GM18520 (cell line): Measurements from ENCODE around the gene THAP7.
"Not testable (repeated sequence)": the region's sequence is repeated elsewhere in the genome, so short reads cannot be mapped to it uniquely, and the experiment has no call there.

Experiments used
- ATAC-seq: cut with Tn5 transposase; IDR thresholded peaks from one replicate; pipeline ENCODE4 v1.9.1; 2021; ENCODE audit not compliant: unreplicated experiment

Gene THAP7, protein sequence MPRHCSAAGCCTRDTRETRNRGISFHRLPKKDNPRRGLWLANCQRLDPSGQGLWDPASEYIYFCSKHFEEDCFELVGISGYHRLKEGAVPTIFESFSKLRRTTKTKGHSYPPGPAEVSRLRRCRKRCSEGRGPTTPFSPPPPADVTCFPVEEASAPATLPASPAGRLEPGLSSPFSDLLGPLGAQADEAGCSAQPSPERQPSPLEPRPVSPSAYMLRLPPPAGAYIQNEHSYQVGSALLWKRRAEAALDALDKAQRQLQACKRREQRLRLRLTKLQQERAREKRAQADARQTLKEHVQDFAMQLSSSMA

GRCh38 chr22:21001601-21002325 lies at the start of gene THAP7:
Gene THAP7, minus strand, starts transcription at chr22:21002118. Its CDS starts 207 bp downstream, at chr22:21001911.
- peak; percentile 75 for ATAC-seq

DNA sequence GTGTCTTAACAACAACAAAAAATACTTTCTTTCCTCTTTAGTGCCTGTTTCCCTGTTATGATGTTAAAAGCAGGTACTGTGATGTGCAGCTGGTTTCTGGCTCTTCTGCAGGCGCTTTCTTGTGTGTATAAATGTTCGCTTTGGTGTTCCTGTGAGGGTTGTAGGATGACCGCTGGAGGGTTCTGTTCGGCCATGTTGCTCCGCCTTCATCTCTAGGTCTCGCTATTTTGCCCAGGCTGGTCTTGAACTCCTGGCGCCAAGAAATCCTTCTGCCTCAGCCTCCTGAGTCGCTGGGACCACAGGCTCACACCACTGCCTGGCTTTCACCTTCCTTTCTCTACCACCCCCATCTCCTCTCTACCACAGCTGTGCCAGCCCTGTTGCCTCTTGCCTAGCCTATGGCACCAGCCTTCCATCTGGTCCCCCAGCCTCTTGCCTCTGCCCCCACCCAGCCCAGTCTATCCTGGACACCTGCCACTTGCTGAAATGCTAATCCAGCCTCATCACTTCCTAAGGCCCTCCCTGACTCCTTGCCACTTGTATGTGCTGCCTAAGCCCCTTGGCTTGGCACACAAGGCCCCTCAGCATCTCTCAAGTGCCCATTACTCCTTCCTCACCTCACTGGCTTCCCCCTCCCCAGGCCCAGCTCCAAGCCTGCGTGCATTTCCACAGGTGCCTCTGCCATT lies 49.4 kb upstream of the THAP7 start:
- ATAC-seq: no peak

DNA sequence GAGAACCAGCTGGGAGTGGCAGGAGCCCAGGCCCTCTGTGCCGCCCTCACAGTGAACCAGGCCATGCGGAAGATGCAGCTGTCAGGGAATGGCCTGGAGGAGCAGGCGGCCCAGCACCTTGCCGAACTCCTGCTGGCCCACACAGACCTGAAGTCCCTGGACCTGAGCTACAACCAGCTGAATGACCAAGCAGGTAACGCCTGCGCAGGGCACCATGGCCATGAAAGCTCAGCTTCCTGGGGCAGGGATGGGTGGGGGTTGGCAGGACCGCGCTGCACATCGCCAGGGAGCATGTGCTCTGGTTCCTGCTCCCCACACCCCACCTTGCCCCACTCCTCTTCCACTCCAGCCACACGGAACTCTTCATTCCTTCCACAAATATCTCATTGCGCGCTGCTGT lies 47.0 kb upstream of the THAP7 start:
- ATAC-seq: not testable (repeated sequence)

GRCh38 chr22:21048448-21048847 lies 46.5 kb upstream of the THAP7 start:
- not testable (repeated sequence) for ATAC-seq

- ATAC-seq: no peak
These were observed 45.8 kb upstream of the THAP7 start for GRCh38 chr22:21047730-21048129.

GRCh38 chr22:21047035-21047661 lies 45.2 kb upstream of the THAP7 start:
- ATAC-seq: no peak

- ATAC-seq: peak; percentile 70
These were observed 43.8 kb upstream of the THAP7 start, which contains the start of gene LRRC74B for GRCh38 chr22:21045585-21046294. Gene LRRC74B, plus strand, starts transcription at chr22:21045946. Its CDS starts 41 bp downstream, at chr22:21045987.

GRCh38 chr22:21044931-21045584 lies 43.1 kb upstream of the THAP7 start:
- no peak for ATAC-seq

DNA sequence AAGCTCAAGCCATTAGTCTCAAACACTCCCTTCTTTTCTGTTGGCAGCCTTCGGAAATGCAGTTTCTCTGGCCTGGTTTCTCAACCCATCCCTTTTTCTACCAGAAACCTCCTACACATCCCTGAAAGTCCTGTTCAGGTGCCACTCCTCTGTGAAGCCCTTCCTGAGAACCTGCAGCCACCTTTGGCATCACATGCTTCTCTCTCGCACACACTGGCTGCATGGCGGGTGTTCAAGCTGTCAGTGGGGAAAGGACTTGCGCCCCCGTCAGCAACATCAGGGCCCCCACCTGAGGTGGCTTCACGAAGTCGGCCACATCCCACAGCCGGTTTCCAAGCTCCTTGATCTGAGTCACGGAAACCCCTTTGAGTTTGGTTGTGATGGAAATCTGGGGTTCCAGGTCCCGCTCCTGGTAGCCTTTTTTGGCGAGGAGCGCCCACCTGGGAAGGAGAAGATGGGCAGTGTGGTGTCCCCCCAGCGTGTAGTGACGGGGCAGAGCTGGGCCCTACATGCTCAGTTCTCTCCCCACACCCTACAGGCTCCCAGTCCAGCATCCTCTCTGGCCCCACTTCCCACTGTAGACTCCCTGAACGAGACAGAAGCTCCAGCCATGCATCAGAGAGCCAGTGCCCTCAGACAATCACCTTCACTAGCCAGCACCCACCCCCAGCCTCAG lies 42.1 kb upstream of the THAP7 start:
- ATAC-seq: no peak

GRCh38 chr22:21042978-21043859 lies 41.3 kb upstream of the THAP7 start:
- ATAC-seq: no peak

DNA sequence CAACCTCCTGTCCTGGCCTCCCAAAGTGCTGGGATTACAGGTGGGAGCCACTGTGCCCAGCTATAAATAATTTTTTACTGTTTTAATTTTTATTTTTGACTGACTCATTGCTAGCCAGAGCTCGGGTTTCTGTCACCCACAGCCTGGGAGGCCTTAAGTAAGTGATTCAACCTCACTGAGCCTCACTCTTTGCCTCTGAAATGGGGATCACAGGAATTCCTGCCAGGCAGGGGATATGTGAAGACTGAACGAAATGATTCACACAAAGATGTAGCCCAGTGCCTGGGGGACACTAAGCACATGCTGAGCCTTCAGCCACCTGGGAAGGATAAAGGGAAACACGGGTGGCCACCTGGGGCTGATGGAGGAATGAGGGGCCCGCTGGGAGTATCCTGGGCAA lies 40.0 kb upstream of the THAP7 start:
- no peak for ATAC-seq

DNA sequence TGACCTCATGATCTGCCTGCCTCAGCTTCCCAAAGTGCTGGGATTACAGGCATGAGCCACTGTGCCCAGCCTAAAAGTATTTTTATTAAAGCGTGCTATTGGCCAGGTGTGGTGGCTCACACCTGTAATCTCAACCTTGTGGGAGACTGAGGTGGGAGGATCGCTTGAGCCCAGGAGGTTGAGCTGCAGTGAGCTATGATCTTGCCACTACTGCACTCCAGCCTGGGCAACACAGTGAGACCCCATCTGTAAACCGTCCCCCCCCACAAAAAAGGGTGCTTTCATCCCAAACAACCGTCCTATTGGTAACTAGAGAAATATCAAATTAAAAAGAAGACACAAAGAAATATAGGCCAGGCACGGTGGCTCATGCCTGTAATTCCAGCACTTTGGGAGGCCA lies 37.2 kb upstream of the THAP7 start:
- ATAC-seq: not testable (repeated sequence)

DNA sequence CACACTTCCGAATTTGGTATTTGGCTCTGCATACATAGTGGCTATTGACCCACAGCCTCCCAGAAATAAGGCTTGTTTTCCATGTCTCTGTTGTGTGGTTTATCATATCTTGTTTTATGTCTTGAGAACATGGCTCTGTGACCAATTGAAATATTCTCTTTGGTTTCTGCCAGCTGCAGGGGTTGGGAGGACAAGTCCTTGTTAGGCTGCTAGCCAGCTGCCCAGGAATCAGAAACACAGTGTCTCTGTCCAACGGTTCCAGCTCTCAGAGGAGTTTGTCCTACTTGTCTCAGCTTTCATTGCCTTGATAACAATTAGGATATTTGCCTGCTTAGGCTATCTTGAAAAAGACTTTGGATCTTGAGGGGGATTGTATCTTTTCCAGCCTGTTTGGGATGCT lies 36.5 kb upstream of the THAP7 start:
- ATAC-seq: no peak

- ATAC-seq: no peak
These were observed 33.1 kb upstream of the THAP7 start for GRCh38 chr22:21034989-21035388.

DNA sequence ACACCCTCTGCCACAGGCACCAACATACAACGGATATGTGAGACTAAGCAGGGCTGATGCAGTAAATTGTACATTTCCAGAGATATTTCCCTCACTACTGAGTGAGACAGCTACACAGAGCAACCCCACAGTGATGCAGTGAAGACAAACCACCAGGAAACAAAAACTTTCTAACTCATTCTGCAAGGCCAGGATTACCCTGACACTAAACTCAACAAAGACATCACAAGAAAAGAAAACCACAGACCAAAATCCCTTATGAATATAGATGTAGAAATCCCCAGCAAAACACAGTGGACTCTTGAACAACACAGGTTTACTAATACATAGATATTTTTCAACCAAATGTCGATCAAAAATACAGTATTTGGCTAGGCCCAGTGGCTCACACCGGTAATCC lies 32.0 kb upstream of the THAP7 start:
- no peak for ATAC-seq

GRCh38 chr22:21032868-21033688 lies 31.2 kb upstream of the THAP7 start:
- no peak for ATAC-seq

DNA sequence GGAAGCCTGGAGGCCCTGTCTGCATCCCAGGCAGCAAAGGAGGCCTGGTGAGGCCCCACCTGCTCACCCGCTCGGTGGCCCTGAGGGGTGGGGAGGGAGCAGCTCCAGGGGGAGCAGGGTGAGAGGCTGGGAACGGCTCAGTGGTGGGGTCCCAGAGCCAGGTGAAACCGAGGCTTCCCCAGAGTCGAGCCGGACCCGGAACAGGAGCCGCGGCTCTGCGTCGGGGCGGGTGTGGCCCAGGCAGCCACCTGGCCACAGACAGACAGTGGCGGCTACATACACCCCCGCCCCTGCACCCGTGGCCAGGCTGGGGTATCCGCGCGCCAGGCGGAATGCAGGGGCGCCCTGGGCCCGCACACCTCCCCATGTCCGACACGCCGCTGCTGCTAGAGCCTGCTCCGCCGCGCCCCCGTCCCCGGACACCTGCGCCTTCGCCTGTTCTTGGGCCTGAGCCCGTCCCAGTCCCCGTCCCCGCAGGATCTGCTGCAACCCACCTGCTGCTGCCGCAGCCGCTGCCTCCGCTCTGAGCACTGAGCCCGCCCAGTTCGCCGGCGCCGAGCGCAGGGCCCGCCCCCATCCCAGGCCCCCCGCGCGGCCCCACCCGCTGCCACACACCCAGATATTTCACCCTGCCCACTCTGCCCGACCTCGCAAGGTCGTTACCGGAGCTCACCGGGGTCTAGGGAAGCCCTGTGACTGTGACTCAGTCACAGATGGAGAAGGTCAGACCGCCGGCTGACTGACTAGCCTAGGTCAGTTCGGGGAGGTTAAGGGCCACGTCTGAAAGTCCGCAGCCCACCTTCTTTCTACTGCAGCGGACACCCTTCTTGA lies 30.3 kb upstream of the THAP7 start, which contains the start of gene SLC7A4:
Gene SLC7A4, minus strand, starts transcription at position 525 of the 831 bp plus-strand sequence. CDS start 749 bp downstream, outside the sequence.
- no peak for ATAC-seq
